Loucy (cell line): Measurements from ENCODE around the gene PRR13.

ENCODE experiments used
- EZH2phosphoT487 ChIP-seq: fragments of 200-600 bp; IDR thresholded peaks from 2 replicates; pipeline ENCODE4 v1.6.1; 2018; ENCODE audit warnings: antibody characterized with exemption, mild to moderate bottlenecking, moderate library complexity, borderline replicate concordance
- TF ChIP-seq, protein P1 (sequence below): fragments of 200-600 bp; sonication (generic); conservative IDR thresholded peaks from 2 replicates; pipeline ENCODE4 v1.5.1; 2014; ENCODE audit warnings: mild to moderate bottlenecking, antibody characterized with exemption, low read length

DNA sequence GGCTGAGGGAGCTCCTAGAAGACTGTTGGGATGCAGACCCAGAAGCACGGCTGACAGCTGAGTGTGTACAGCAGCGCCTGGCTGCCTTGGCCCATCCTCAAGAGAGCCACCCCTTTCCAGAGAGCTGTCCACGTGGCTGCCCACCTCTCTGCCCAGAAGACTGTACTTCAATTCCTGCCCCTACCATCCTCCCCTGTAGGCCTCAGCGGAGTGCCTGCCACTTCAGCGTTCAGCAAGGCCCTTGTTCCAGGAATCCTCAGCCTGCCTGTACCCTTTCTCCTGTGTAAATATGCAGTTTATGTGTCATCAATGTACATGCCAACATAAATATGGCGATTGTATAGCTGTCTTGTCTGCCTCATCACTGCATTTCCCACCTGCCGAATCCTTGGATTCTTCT is 10.3 kb upstream of the PRR13 start:
- TF ChIP-seq, protein P1, sequence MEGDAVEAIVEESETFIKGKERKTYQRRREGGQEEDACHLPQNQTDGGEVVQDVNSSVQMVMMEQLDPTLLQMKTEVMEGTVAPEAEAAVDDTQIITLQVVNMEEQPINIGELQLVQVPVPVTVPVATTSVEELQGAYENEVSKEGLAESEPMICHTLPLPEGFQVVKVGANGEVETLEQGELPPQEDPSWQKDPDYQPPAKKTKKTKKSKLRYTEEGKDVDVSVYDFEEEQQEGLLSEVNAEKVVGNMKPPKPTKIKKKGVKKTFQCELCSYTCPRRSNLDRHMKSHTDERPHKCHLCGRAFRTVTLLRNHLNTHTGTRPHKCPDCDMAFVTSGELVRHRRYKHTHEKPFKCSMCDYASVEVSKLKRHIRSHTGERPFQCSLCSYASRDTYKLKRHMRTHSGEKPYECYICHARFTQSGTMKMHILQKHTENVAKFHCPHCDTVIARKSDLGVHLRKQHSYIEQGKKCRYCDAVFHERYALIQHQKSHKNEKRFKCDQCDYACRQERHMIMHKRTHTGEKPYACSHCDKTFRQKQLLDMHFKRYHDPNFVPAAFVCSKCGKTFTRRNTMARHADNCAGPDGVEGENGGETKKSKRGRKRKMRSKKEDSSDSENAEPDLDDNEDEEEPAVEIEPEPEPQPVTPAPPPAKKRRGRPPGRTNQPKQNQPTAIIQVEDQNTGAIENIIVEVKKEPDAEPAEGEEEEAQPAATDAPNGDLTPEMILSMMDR: no peak
- TF ChIP-seq EZH2phosphoT487: no peak
